Natural killer cell (primary cell): ENCODE data around the gene LRRC61. TPM values are rescaled to one million over a fixed set of nuclear protein-coding genes. Genes with fewer than 3 reads are reported as not detected.
A peak's percentile ranks its signal among the peaks of the same experiment; 100 is the strongest.

Source experiments
- ATAC-seq, 3 donors: fragments of 150-1000 bp in 2 of 3; fragments of 200-7000 bp in 1 of 3; cut with Tn5 transposase; 1 replicate in 1 of 3; 2 replicates in 2 of 3; pipeline ENCODE4 v1.10.0; 2021; ENCODE audit warnings: mild to moderate bottlenecking in 2 of 3, moderate library complexity in 2 of 3
- DNase-seq, 2 donors: peaks; one replicate each; pipeline versions ENCODE4 v3.0.0 to v3.0.0-alpha.2; 2013 to 2021; ENCODE audit warnings: mixed read lengths in 1 of 2
- H3K27ac ChIP-seq: one replicate; pipeline ENCODE4 v1.5.1; 2013; ENCODE audit warnings: mild to moderate bottlenecking, low read length
- H3K27me3 ChIP-seq: one replicate; pipeline ENCODE4 v1.6.1; 2013; ENCODE audit warnings: low read length; ENCODE audit not compliant: control insufficient read depth, insufficient read depth
- H3K36me3 ChIP-seq: one replicate; pipeline ENCODE4 v1.6.1; 2013; ENCODE audit warnings: low read length; ENCODE audit not compliant: control insufficient read depth, insufficient read depth
- H3K4me1 ChIP-seq: one replicate; pipeline ENCODE4 v1.6.1; 2013; ENCODE audit warnings: low read length; ENCODE audit not compliant: control insufficient read depth, insufficient read depth
- H3K4me3 ChIP-seq: one replicate; pipeline ENCODE4 v1.5.1; 2013; ENCODE audit warnings: low read length
- H3K9me3 ChIP-seq: one replicate; pipeline ENCODE4 v1.6.1; 2013; ENCODE audit warnings: low read length; ENCODE audit not compliant: control insufficient read depth, insufficient read depth
- H3K27ac Mint-ChIP-seq, 2 donors: one replicate each; pipeline ENCODE4 v1.8.0; 2022; ENCODE audit warnings: mild to moderate bottlenecking in 2 of 2, mixed read lengths in 2 of 2, moderate library complexity in 1 of 2
- H3K27me3 Mint-ChIP-seq, 2 donors: one replicate each; pipeline ENCODE4 v1.8.0; 2022; ENCODE audit warnings: low read depth in 2 of 2, mixed read lengths in 2 of 2
- H3K36me3 Mint-ChIP-seq: one replicate; pipeline ENCODE4 v1.8.0; 2022; ENCODE audit warnings: mixed read lengths
- H3K4me1 Mint-ChIP-seq, 2 donors: one replicate each; pipeline ENCODE4 v1.8.0; 2022; ENCODE audit warnings: mixed read lengths in 2 of 2
- H3K4me3 Mint-ChIP-seq: one replicate; pipeline ENCODE4 v1.8.0; 2022; ENCODE audit warnings: mild to moderate bottlenecking, moderate library complexity, mixed read lengths
- H3K9me3 Mint-ChIP-seq, 2 donors: one replicate each; pipeline ENCODE4 v1.8.0; 2022; ENCODE audit warnings: mixed read lengths in 2 of 2
- WGBS: methylation state at CpG from one replicate; pipeline ENCODE4 v1.1.7; 2013; ENCODE audit warnings: missing lambda C conversion rate; ENCODE audit not compliant: insufficient coverage; 5-methylcytosine and 5-hydroxymethylcytosine counted together
- intact Hi-C: fragments of 100-400 bp; cut with micrococcal nuclease; formaldehyde crosslinking; loops from one replicate; pipeline ENCODE4 v1.14.2; 2022
- total RNA-seq, 4 donors: library from RNA; stranded (reverse); fragments of 120-200 nt in 1 of 4; gene quantifications; one replicate each; pipeline versions ENCODE4 v1.2.3 to v1.2.4, GENCODE V29; 2013 to 2022
- TF ChIP-seq, protein P1 (sequence below): fragments of 200-600 bp; IDR thresholded peaks from one replicate; pipeline ENCODE4 v1.8.0; 2022; ENCODE audit warnings: antibody characterized with exemption

LRRC61 gene
- total RNA-seq, 3 donors from 2014 or later (not counting 1 experiment from before 2014, with no cell fraction given) = 7.3 to 16.7 (median 13.7) TPM

DNA sequence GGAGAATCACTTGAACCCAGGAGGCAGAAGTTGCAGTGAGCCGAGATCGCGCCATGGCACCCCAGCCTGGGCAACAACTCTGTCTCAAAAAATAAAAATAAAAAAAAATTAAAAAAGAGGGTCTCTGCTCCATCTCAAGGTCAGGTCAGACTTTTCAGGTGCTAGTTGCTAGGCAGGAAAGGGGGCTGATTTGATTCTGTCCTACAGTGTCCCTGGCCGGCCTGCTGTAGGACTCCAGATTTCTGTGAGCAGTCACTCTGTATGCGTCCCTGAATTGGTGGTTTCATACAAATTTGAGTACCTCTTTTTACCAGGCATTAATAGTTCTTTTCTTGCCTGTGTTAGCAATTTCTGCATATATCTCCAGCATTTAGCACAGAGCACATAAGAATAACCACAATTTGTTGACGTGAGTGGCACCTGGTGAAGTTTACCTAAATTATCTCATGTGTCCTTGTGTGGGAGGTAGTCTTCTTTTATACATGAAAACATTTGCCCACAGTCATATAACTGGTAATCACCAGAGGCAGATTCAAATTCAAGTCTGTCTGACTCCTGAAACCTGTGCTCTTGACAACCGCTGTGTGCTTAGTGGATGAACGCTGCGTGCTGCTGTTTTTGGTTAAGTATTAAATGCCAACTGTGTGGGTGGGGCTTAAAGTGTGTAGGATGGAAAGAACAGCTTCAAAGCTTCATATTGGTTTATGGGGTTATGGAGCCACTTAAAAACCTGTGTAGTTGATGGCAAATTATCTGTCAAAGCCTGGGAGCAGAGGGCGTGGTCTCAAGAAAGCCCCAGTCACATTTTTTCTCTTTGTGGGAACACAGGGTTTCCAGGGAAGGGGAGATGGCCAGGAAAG lies 52.7 kb downstream of the LRRC61 start:
- Histone ChIP-seq H3K4me1 (peaks cover 38% of the 10 kb centered on the region), H3K27me3 (no peaks in the 10 kb centered on the region), H3K27ac (no peak overlapping the region), H3K36me3 (peaks cover 19% of the 10 kb centered on the region), H3K9me3 (no peaks in the 10 kb centered on the region), H3K4me3 (no peak overlapping the region)
- WGBS = 82% methylated on average over 9 of the region's 10 CpGs
- Mint-ChIP-seq H3K27ac (peak overlapping the region in 1 of 2 donors; percentile 24), H3K27me3 (no peaks in the 10 kb centered on the region), H3K4me1 (peaks cover 25 to 46% of the 10 kb centered on the region in 2 donors), H3K36me3 (no peaks in the 10 kb centered on the region), H3K9me3 (no peaks in the 10 kb centered on the region), H3K4me3 (no peak overlapping the region)
- ATAC-seq (no peak), DNase-seq (peak in 1 of 2 donors; percentile 60)
- TF ChIP-seq, protein P1, sequence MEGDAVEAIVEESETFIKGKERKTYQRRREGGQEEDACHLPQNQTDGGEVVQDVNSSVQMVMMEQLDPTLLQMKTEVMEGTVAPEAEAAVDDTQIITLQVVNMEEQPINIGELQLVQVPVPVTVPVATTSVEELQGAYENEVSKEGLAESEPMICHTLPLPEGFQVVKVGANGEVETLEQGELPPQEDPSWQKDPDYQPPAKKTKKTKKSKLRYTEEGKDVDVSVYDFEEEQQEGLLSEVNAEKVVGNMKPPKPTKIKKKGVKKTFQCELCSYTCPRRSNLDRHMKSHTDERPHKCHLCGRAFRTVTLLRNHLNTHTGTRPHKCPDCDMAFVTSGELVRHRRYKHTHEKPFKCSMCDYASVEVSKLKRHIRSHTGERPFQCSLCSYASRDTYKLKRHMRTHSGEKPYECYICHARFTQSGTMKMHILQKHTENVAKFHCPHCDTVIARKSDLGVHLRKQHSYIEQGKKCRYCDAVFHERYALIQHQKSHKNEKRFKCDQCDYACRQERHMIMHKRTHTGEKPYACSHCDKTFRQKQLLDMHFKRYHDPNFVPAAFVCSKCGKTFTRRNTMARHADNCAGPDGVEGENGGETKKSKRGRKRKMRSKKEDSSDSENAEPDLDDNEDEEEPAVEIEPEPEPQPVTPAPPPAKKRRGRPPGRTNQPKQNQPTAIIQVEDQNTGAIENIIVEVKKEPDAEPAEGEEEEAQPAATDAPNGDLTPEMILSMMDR = no peak
- intact Hi-C loops = no loop called here

DNA sequence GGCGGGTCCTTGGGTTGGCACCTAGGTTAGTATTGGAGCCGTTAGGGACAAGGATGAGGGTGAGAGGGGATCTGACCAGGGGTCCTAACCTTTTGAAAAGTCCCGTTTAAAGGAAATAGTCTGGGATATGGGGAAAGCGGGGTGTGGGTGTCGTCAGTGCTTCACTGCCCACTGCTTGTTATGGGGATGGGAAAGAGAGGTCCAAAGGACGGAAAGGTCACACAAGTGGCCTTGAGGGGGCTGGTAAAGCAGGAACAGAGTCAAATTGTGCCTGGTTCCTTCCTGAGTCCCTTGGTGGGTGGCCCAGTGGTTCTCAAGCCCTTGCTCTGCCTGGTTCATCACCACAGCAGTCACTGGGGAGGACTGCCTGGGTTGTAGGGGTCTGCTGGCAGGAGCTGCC lies 53.4 kb downstream of the LRRC61 start:
- Histone ChIP-seq H3K4me3 (no peak overlapping the region), H3K36me3 (peaks cover 14% of the 10 kb centered on the region), H3K27ac (no peak overlapping the region), H3K4me1 (peaks cover 31% of the 10 kb centered on the region), H3K27me3 (no peaks in the 10 kb centered on the region), H3K9me3 (no peaks in the 10 kb centered on the region)
- Mint-ChIP-seq H3K4me1 (peaks cover 25 to 44% of the 10 kb centered on the region in 2 donors), H3K36me3 (no peaks in the 10 kb centered on the region), H3K27ac (peak overlapping the region in 1 of 2 donors; percentile 81), H3K9me3 (no peaks in the 10 kb centered on the region), H3K4me3 (no peak overlapping the region), H3K27me3 (no peaks in the 10 kb centered on the region)
- no peak for DNase-seq
- WGBS = 91% methylated on average over 6 of the region's 6 CpGs
- no peak for ATAC-seq
- intact Hi-C loops = no loop called here
- TF ChIP-seq, protein P1 = no peak

DNA sequence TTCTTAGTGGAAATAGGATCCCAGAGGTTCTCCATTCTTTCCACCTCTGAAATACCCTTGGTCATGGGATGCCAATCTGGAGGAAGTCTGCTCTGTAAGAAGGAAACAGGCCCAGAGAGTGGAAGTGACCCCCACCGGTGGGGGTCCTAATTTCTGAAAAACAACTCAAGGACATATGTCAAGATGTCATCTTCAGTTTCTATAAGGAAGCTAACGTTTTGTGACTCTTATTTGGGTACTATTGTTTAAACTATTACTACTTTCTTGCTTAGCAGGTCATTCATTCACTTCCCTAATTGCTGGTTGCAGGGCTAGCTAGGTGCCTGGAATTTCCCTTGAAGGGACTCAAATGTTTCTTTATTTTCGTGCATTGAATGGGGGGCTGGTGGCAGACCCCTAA lies 54.0 kb downstream of the LRRC61 start:
- intact Hi-C loops = no loop called here
- Histone ChIP-seq H3K27me3 (no peaks in the 10 kb centered on the region), H3K4me1 (peaks cover 31% of the 10 kb centered on the region), H3K36me3 (peaks cover 14% of the 10 kb centered on the region), H3K27ac (no peak overlapping the region), H3K9me3 (no peaks in the 10 kb centered on the region), H3K4me3 (no peak overlapping the region)
- no peak for DNase-seq
- Mint-ChIP-seq H3K4me1 (peaks cover 25 to 44% of the 10 kb centered on the region in 2 donors), H3K36me3 (no peaks in the 10 kb centered on the region), H3K9me3 (no peaks in the 10 kb centered on the region), H3K27ac (peak overlapping the region; percentile 81 to 86), H3K4me3 (peak overlapping the region; percentile 90), H3K27me3 (no peaks in the 10 kb centered on the region)
- 39% methylated on average over 3 of the region's 3 CpGs for WGBS
- TF ChIP-seq, protein P1 = no peak
- ATAC-seq = no peak
